Measurements from ENCODE around the gene LRP10.

GRCh38 chr14:22849212-22849819, 22.2 kb upstream of the LRP10 start:
- TF ChIP-seq CTCF (IDR thresholded peaks at IDR 0.05) (no peak), POLR2AphosphoS5 (IDR thresholded peaks at IDR 0.05) (no peak), POLR2A (IDR thresholded peaks at IDR 0.05) (no peak)

All from prostate gland (tissue), 2 donors.